Tibial nerve (tissue), 3 donors: ENCODE results near the gene RAB3GAP2.

Source experiments
- CTCF ChIP-seq, 5 experiments: fragments of 200-600 bp in 3 of 5; fragments of 450-650 bp in 2 of 5; sonication (generic) in 3 of 5; IDR thresholded peaks; one replicate each; pipeline ENCODE4 v1.5.1; 2016 to 2019; ENCODE audit warnings: antibody characterized with exemption in 5 of 5, mild to moderate bottlenecking in 3 of 5, moderate library complexity in 2 of 5
- POLR2A ChIP-seq, 2 donors: fragments of 450-650 bp; IDR thresholded peaks; one replicate each; pipeline ENCODE4 v1.6.1; 2017; ENCODE audit warnings: antibody characterized with exemption in 2 of 2, mild to moderate bottlenecking in 2 of 2, moderate library complexity in 2 of 2

- TF ChIP-seq CTCF (IDR thresholded peaks at IDR 0.05) (no peak), POLR2A (IDR thresholded peaks at IDR 0.05) (no peak)
Measured at GRCh38 chr1:220182656-220183055, 89.6 kb downstream of the RAB3GAP2 start.
